DMS153 treated with DMSO at 0.1 percent for 48 hours (cell line): ENCODE results near the gene PEX12.
"Not testable (repeated sequence)": the region's sequence is repeated elsewhere in the genome, so short reads cannot be mapped to it uniquely, and the experiment has no call there.

Experiments
- DNase-seq: peaks from one replicate; lab custom pipeline; 2025; ENCODE audit not compliant: unreplicated experiment; lab: John Stamatoyannopoulos, UW

The PEX12 gene

GRCh38 chr17:35537601-35538141, 40.7 kb downstream of the PEX12 start, which contains the start of gene SLFN12L:
TSS of gene SLFN12L (minus strand) at chr17:35537678. CDS start at chr17:35522364, 15,314 bp downstream.
- no peak for DNase-seq

- no peak for DNase-seq
Measured at GRCh38 chr17:35536664-35537171, 41.7 kb downstream of the PEX12 start.

GRCh38 chr17:35535406-35535805, 43.0 kb downstream of the PEX12 start:
- not testable (repeated sequence) for DNase-seq

GRCh38 chr17:35534576-35535093, 43.7 kb downstream of the PEX12 start:
- DNase-seq, result no peak

- no peak for DNase-seq
Measured at GRCh38 chr17:35531160-35531559, 47.2 kb downstream of the PEX12 start.

GRCh38 chr17:35529866-35530265, 48.5 kb downstream of the PEX12 start:
- DNase-seq, result no peak

- DNase-seq, result not testable (repeated sequence)
Measured at GRCh38 chr17:35529326-35529725, 49.0 kb downstream of the PEX12 start.
